Measurements from ENCODE around the gene SP2. TPM values are rescaled to one million over a fixed set of nuclear protein-coding genes. Genes with fewer than 3 reads are reported as not detected.
A peak's percentile ranks its signal among the peaks of the same experiment; 100 is the strongest.

SP2 gene
- total and polyA plus RNA-seq, 4 donors, result 7.5 to 18.0 (median 13.2) TPM

DNA sequence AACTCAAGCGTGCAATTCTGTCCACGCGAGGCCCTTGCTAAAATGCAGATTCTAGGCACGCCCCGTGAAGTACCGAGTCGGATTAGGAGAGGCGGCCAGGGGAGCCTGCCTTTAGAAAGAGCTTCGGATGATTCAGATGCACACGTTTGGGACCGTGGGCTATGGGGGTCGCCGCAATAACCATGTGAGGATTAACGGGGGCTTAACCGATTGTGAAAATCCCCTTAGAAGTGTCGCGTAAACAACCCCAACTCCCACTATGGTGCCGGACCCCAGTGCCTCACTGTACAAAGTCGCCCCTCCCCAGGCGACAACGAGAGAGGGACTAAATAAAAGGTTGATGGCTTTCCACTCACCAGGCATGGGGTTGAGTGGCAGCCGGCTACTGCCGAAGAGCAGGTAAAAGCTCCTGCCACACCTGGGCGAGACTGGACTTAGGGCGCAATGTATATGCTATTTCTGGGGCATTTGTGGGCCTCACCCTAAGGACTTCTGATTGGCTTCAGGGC lies 635 bp upstream of the SP2 start:
- no peaks in the 10 kb centered on the region for H3K36me3 ChIP-seq (ENCODE audit: control insufficient read depth in 1 of 2, insufficient read depth in 2 of 2, low read length in 1 of 2)
- DNase-seq, result no peak
- WGBS, 2 donors, result 0% methylated on average over 25 of the region's 25 CpGs
- H3K27me3 ChIP-seq (ENCODE audit: control insufficient read depth in 1 of 2, insufficient read depth in 2 of 2, low read length in 1 of 2), result no peaks in the 10 kb centered on the region
- peak; percentile 4 for ATAC-seq (ENCODE audit: low FRiP score)
- no peaks in the 10 kb centered on the region for H3K9me3 ChIP-seq (ENCODE audit: control insufficient read depth, low read length)
- intact Hi-C loops (cut with DNase I), result loop anchor here in 1 of 2 donors (2.0 to 5.0 kb wide), 2 partner anchors 47 to 75 kb away; partner anchors contain the start of genes CDK5RAP3 and PNPO
- peak overlapping the region; percentile 66 to 92 for H3K4me3 ChIP-seq (ENCODE audit: low read length in 2 of 2)
- H3K4me1 ChIP-seq (ENCODE audit: control insufficient read depth in 1 of 2, insufficient read depth in 2 of 2, low read length in 2 of 2), result peaks cover 0 to 4% of the 10 kb centered on the region in 2 donors
- H3K27ac ChIP-seq (ENCODE audit: low read depth in 1 of 2, low read length in 2 of 2), result peak overlapping the region in 1 of 2 donors; percentile 95

DNA sequence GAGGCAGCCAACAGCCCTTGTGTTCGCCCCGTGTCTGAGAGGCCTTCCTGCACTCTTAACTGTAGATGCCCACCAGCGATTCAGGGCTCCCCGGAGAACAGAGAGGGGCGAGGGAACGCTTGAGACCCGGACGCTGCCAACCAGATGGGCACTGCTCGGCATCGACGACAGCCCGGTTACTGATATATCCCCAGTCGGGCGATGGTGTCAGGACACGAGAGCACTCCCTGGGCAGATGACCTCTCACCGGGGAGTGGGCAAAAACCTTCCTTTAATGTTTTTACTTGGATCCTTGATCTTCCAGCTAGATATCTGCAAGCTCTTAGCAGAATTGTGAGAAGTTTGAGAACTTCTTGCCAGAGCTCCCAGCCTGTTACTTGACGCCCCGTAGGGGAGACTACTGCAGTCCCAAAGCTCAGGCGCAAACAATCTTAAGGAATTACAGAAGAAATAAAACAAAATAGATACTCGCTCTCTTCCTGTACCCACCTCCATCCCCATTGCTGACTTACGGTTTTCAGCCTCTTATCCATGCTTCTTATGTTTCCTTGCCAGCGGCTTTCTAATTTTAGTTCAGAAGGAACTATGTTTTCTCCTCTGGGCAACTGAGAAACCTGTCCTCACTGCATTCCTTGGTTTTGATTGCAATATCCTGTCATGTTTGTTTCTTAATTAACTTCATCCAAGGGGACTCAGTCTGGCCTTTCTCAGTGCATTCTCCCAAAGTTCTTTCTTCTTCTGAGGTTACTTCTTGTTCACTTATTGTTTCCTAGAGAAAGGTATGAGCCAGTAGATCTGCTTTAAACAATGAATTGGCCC lies 845 bp downstream of the SP2 start:
- 0 to 1% methylated on average over 22 of the region's 22 CpGs for WGBS, 2 donors
- intact Hi-C loops (cut with DNase I), result loop anchor here (1.0 to 5.0 kb wide), 3 partner anchors 44 to 73 kb away; partner anchors contain the start of gene PNPO (in 2 of the 2)
- Histone ChIP-seq H3K36me3 (ENCODE audit: control insufficient read depth in 1 of 2, insufficient read depth in 2 of 2, low read length in 1 of 2) (no peaks in the 10 kb centered on the region), H3K4me3 (ENCODE audit: low read length in 2 of 2) (peak overlapping the region; percentile 83 to 97), H3K4me1 (ENCODE audit: control insufficient read depth in 1 of 2, insufficient read depth in 2 of 2, low read length in 2 of 2) (peaks cover 0 to 4% of the 10 kb centered on the region in 2 donors), H3K9me3 (ENCODE audit: control insufficient read depth, low read length) (no peaks in the 10 kb centered on the region), H3K27me3 (ENCODE audit: control insufficient read depth in 1 of 2, insufficient read depth in 2 of 2, low read length in 1 of 2) (no peaks in the 10 kb centered on the region), H3K27ac (ENCODE audit: low read depth in 1 of 2, low read length in 2 of 2) (peak overlapping the region; percentile 74 to 95)
- ATAC-seq (ENCODE audit: low FRiP score), result no peak
- no peak for DNase-seq

DNA sequence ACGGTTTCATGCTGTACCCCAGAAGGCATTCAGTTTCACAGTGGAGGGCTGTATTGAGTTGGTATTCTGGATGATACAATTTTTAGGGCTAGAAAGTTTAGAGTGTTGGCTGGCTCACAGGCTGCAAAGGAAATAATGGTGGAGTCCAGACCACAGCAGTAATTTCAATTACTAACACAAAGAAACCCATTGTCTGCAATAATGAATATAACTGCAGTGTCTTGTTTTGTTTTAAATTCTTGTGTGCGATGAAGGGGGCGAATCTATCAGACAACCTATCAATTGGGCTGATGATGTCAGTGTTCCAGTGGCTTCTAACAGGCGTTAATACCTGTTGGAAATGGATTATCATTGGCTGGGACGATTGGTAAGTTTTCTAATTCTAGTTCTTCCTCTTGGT lies 1.5 kb downstream of the SP2 start:
- Histone ChIP-seq H3K27me3 (ENCODE audit: control insufficient read depth in 1 of 2, insufficient read depth in 2 of 2, low read length in 1 of 2) (no peaks in the 10 kb centered on the region), H3K27ac (ENCODE audit: low read depth in 1 of 2, low read length in 2 of 2) (peak overlapping the region; percentile 60 to 95), H3K9me3 (ENCODE audit: control insufficient read depth, low read length) (no peaks in the 10 kb centered on the region), H3K4me1 (ENCODE audit: control insufficient read depth in 1 of 2, insufficient read depth in 2 of 2, low read length in 2 of 2) (peaks cover 0 to 4% of the 10 kb centered on the region in 2 donors), H3K4me3 (ENCODE audit: low read length in 2 of 2) (no peak overlapping the region), H3K36me3 (ENCODE audit: control insufficient read depth in 1 of 2, insufficient read depth in 2 of 2, low read length in 1 of 2) (no peaks in the 10 kb centered on the region)
- intact Hi-C loops (cut with DNase I), result loop anchor here (2.0 to 5.0 kb wide), 2 partner anchors 43 to 45 kb away; partner anchors contain the start of gene PNPO (in 2 of the 2)
- 62 to 64% methylated on average over 5 of the region's 5 CpGs for WGBS, 2 donors
- no peak for ATAC-seq (ENCODE audit: low FRiP score)
- DNase-seq, result no peak

- Histone ChIP-seq H3K36me3 (ENCODE audit: control insufficient read depth in 1 of 2, insufficient read depth in 2 of 2, low read length in 1 of 2) (no peaks in the 10 kb centered on the region), H3K27me3 (ENCODE audit: control insufficient read depth in 1 of 2, insufficient read depth in 2 of 2, low read length in 1 of 2) (no peaks in the 10 kb centered on the region), H3K4me3 (ENCODE audit: low read length in 2 of 2) (no peak overlapping the region), H3K27ac (ENCODE audit: low read depth in 1 of 2, low read length in 2 of 2) (no peak overlapping the region), H3K4me1 (ENCODE audit: control insufficient read depth in 1 of 2, insufficient read depth in 2 of 2, low read length in 2 of 2) (peaks cover 0 to 4% of the 10 kb centered on the region in 2 donors), H3K9me3 (ENCODE audit: control insufficient read depth, low read length) (no peaks in the 10 kb centered on the region)
- no peak for ATAC-seq (ENCODE audit: low FRiP score)
- intact Hi-C loops (cut with DNase I), result loop anchor here in 1 of 2 donors (5.0 kb wide), 1 partner anchor 44 kb away; the partner anchor contains the start of gene PNPO
- no peak for DNase-seq
These were observed 2.2 kb downstream of the SP2 start for GRCh38 chr17:47898241-47898640.

- Histone ChIP-seq H3K4me1 (ENCODE audit: control insufficient read depth in 1 of 2, insufficient read depth in 2 of 2, low read length in 2 of 2) (peaks cover 4% of the 10 kb centered on the region in 2 donors), H3K27ac (ENCODE audit: low read depth in 1 of 2, low read length in 2 of 2) (peak overlapping the region in 1 of 2 donors; percentile 83), H3K36me3 (ENCODE audit: control insufficient read depth in 1 of 2, insufficient read depth in 2 of 2, low read length in 1 of 2) (no peaks in the 10 kb centered on the region), H3K4me3 (ENCODE audit: low read length in 2 of 2) (no peak overlapping the region), H3K9me3 (ENCODE audit: control insufficient read depth, low read length) (no peaks in the 10 kb centered on the region), H3K27me3 (ENCODE audit: control insufficient read depth in 1 of 2, insufficient read depth in 2 of 2, low read length in 1 of 2) (no peaks in the 10 kb centered on the region)
- ATAC-seq (ENCODE audit: low FRiP score) (no peak), DNase-seq (peak in 1 of 2 donors; percentile 31)
- 60 to 64% methylated on average over 5 of the region's 5 CpGs for WGBS, 2 donors
- intact Hi-C loops (cut with DNase I), result loop anchor here in 1 of 2 donors (5.0 kb wide), 1 partner anchor 43 kb away; the partner anchor contains the start of gene PNPO
These were observed 3.6 kb downstream of the SP2 start for GRCh38 chr17:47899643-47900042.

GRCh38 chr17:47901423-47901822 lies 5.4 kb downstream of the SP2 start:
- H3K4me1 ChIP-seq (ENCODE audit: control insufficient read depth in 1 of 2, insufficient read depth in 2 of 2, low read length in 2 of 2), result peaks cover 4 to 6% of the 10 kb centered on the region in 2 donors
- no peak for ATAC-seq (ENCODE audit: low FRiP score)
- no peaks in the 10 kb centered on the region for H3K27me3 ChIP-seq (ENCODE audit: control insufficient read depth in 1 of 2, insufficient read depth in 2 of 2, low read length in 1 of 2)
- no peaks in the 10 kb centered on the region for H3K9me3 ChIP-seq (ENCODE audit: control insufficient read depth, low read length)
- intact Hi-C loops (cut with DNase I), result no loop called here
- H3K36me3 ChIP-seq (ENCODE audit: control insufficient read depth in 1 of 2, insufficient read depth in 2 of 2, low read length in 1 of 2), result no peaks in the 10 kb centered on the region
- peak in 1 of 2 donors; percentile 61 for DNase-seq
- H3K27ac ChIP-seq (ENCODE audit: low read depth in 1 of 2, low read length in 2 of 2), result no peak overlapping the region
- H3K4me3 ChIP-seq (ENCODE audit: low read length in 2 of 2), result no peak overlapping the region
- 58 to 69% methylated on average over 7 of the region's 7 CpGs for WGBS, 2 donors

DNA sequence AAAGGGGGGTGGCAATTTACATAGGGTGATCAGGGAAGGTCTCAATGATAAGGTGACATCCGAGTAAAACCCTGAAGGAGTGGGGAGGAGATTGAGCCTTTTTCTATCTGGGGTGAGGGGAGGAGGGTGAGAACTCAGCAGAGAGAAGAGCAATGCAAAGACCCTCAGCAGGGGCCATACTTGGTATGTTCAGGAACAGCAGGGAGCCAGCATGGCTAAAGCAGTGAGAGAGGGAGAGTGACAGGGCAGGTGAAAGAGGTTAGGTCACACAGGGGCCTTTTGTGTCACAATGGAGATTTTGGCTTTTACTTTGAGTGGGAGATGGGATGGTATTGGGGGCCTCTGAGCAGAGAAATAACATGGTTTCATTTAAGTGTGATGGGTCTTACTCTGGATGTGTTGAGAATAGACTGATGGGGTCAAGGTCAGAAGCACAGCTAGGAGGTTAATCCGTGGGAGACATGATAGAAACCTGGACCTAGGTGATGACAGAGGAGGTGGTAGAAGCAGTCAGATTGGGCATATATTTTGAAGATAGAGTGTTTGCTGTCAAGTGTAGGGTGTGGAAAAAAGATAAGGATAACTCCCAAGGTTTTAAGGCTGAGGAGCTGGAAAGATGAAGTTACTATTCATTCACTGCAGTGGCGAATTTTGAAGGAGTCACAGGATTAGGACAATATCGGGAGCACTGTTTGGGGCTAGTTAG lies 6.2 kb downstream of the SP2 start:
- DNase-seq (no peak), ATAC-seq (ENCODE audit: low FRiP score) (no peak)
- no peak overlapping the region for H3K4me3 ChIP-seq (ENCODE audit: low read length in 2 of 2)
- intact Hi-C loops (cut with DNase I), result no loop called here
- no peaks in the 10 kb centered on the region for H3K9me3 ChIP-seq (ENCODE audit: control insufficient read depth, low read length)
- peaks cover 4 to 12% of the 10 kb centered on the region in 2 donors for H3K4me1 ChIP-seq (ENCODE audit: control insufficient read depth in 1 of 2, insufficient read depth in 2 of 2, low read length in 2 of 2)
- 73 to 86% methylated on average over 4 of the region's 4 CpGs for WGBS, 2 donors
- H3K36me3 ChIP-seq (ENCODE audit: control insufficient read depth in 1 of 2, insufficient read depth in 2 of 2, low read length in 1 of 2), result no peaks in the 10 kb centered on the region
- H3K27ac ChIP-seq (ENCODE audit: low read depth in 1 of 2, low read length in 2 of 2), result peak overlapping the region in 1 of 2 donors; percentile 72
- H3K27me3 ChIP-seq (ENCODE audit: control insufficient read depth in 1 of 2, insufficient read depth in 2 of 2, low read length in 1 of 2), result no peaks in the 10 kb centered on the region

- peak; percentile 89 to 91 for DNase-seq
- Histone ChIP-seq H3K27me3 (ENCODE audit: control insufficient read depth in 1 of 2, insufficient read depth in 2 of 2, low read length in 1 of 2) (no peaks in the 10 kb centered on the region), H3K4me1 (ENCODE audit: control insufficient read depth in 1 of 2, insufficient read depth in 2 of 2, low read length in 2 of 2) (peaks cover 0 to 23% of the 10 kb centered on the region in 2 donors), H3K9me3 (ENCODE audit: control insufficient read depth, low read length) (no peaks in the 10 kb centered on the region), H3K36me3 (ENCODE audit: control insufficient read depth in 1 of 2, insufficient read depth in 2 of 2, low read length in 1 of 2) (no peaks in the 10 kb centered on the region), H3K4me3 (ENCODE audit: low read length in 2 of 2) (no peak overlapping the region), H3K27ac (ENCODE audit: low read depth in 1 of 2, low read length in 2 of 2) (peak overlapping the region; percentile 84 to 91)
- intact Hi-C loops (cut with DNase I), result loop anchor here in 1 of 2 donors (1.0 kb wide), 1 partner anchor 36 kb away; the partner anchor contains the start of gene PNPO
- peak; percentile 87 for ATAC-seq (ENCODE audit: low FRiP score)
- WGBS, 2 donors, result 6 to 9% methylated on average over 8 of the region's 8 CpGs
These were observed 9.2 kb downstream of the SP2 start for GRCh38 chr17:47905221-47905733.

Measured in aorta (tissue), 5 donors.